Keratinocyte (primary cell): ENCODE results near the gene SIGLEC15. TPM values are rescaled to one million over a fixed set of nuclear protein-coding genes. Genes with fewer than 3 reads are reported as not detected.

Experiments used
- DNase-seq: peaks from one replicate; pipeline ENCODE4 v3.0.0-alpha.2; 2011; ENCODE audit warnings: low read depth, missing footprints, low spot score
- FAIRE-seq: peaks from 2 replicates; lab custom pipeline; 2011; peaks lifted over from hg19 to GRCh38; lab: Jason Lieb, UNC
- H2AFZ ChIP-seq: 2 replicates; pipeline ENCODE4 v1.6.0; 2012; ENCODE audit warnings: low read length, control low read depth, inconsistent platforms; ENCODE audit not compliant: control insufficient read depth
- H3K27ac ChIP-seq: 2 replicates; pipeline ENCODE4 v1.5.1; 2011; ENCODE audit warnings: low read length; ENCODE audit not compliant: control insufficient read depth, insufficient read depth
- H3K27me3 ChIP-seq: 3 replicates; pipeline ENCODE4 v1.6.0; 2011; ENCODE audit warnings: low read length; ENCODE audit not compliant: control insufficient read depth, insufficient read depth; ENCODE audit errors: extremely low read depth
- H3K36me3 ChIP-seq, 2 experiments: 2 replicates in 1 of 2; 3 replicates in 1 of 2; pipeline ENCODE4 v1.5.1; 2011; ENCODE audit warnings: low read length in 2 of 2, mild to moderate bottlenecking in 1 of 2; ENCODE audit not compliant: control insufficient read depth in 2 of 2, insufficient read depth in 2 of 2; ENCODE audit errors: extremely low read depth in 1 of 2
- H3K4me1 ChIP-seq: 3 replicates; pipeline ENCODE4 v1.5.1; 2011; ENCODE audit warnings: low read length; ENCODE audit not compliant: control insufficient read depth, insufficient read depth; ENCODE audit errors: extremely low read depth
- H3K4me2 ChIP-seq: 3 replicates; pipeline ENCODE4 v1.6.0; 2011; ENCODE audit warnings: low read depth, low read length; ENCODE audit not compliant: control insufficient read depth, insufficient read depth; ENCODE audit errors: extremely low read depth
- H3K4me3 ChIP-seq, 3 experiments: fragments of 200-600 bp in 1 of 3; sonication (generic) in 1 of 3; 2 replicates in 2 of 3; 3 replicates in 1 of 3; pipeline ENCODE4 v1.5.1; 2011 to 2016; ENCODE audit warnings: low read length in 3 of 3, mild to moderate bottlenecking in 3 of 3, control low read depth in 2 of 3, inconsistent platforms in 1 of 3, low read depth in 1 of 3, mixed read lengths in 1 of 3, mixed run types in 1 of 3, moderate library complexity in 1 of 3; ENCODE audit not compliant: control insufficient read depth in 2 of 3, insufficient read depth in 2 of 3; ENCODE audit errors: extremely low read depth in 1 of 3
- H3K79me2 ChIP-seq: 2 replicates; pipeline ENCODE4 v1.6.0; 2012; ENCODE audit warnings: low read length; ENCODE audit not compliant: control insufficient read depth, insufficient read depth
- H3K9ac ChIP-seq: 3 replicates; pipeline ENCODE4 v1.6.0; 2011; ENCODE audit warnings: low read length; ENCODE audit not compliant: control insufficient read depth, insufficient read depth; ENCODE audit errors: extremely low read depth
- H3K9me1 ChIP-seq: 3 replicates; pipeline ENCODE4 v1.6.0; 2011; ENCODE audit warnings: low read length; ENCODE audit not compliant: control insufficient read depth, insufficient read depth; ENCODE audit errors: extremely low read depth
- H3K9me3 ChIP-seq: 2 replicates; pipeline ENCODE4 v1.5.1; 2012; ENCODE audit warnings: low read depth, low read length; ENCODE audit not compliant: control insufficient read depth
- H4K20me1 ChIP-seq: 3 replicates; pipeline ENCODE4 v1.6.0; 2011; ENCODE audit warnings: low read length; ENCODE audit not compliant: control insufficient read depth, insufficient read depth; ENCODE audit errors: extremely low read depth
- CTCF ChIP-seq, 3 experiments: IDR thresholded peaks in 1 of 3; conservative IDR thresholded peaks in 1 of 3; optimal IDR thresholded peaks in 1 of 3; 2 replicates in 2 of 3; 3 replicates in 1 of 3; pipeline versions ENCODE3 to v1.5.1; 2011; ENCODE audit warnings: low read length in 3 of 3, mild to moderate bottlenecking in 3 of 3, moderate library complexity in 2 of 3, control low read depth in 1 of 3, inconsistent platforms in 1 of 3; ENCODE audit not compliant: insufficient read depth in 2 of 3; ENCODE audit errors: extremely low read depth in 1 of 3
- EZH2 ChIP-seq: IDR thresholded peaks from one replicate; pipeline ENCODE4 v1.6.1; 2012; ENCODE audit warnings: inconsistent platforms, mild to moderate bottlenecking, low read length, moderate library complexity
- dilution Hi-C: fragments of 300-500 bp; cut with MboI; formaldehyde crosslinking; loops from one replicate; pipeline ENCODE4 v1.7.0; 2020; ENCODE audit warnings: low sequenced_read_pairs; ENCODE audit not compliant: extremely low pct_ligation_motif_present
- polyA plus RNA-seq, 5 experiments: library from polyadenylated mRNA; depleted of rRNA in 3 of 5; stranded (reverse) in 3 of 5; stranded (forward) in 1 of 5; unstranded in 1 of 5; fragments of >200 nt; gene quantifications; 1 replicate in 1 of 5; 2 replicates in 3 of 5; 3 replicates in 1 of 5; pipeline versions ENCODE4 v1.2.1 to v1.2.3, GENCODE V29; 2011 to 2012; ENCODE audit warnings: missing spikeins in 2 of 5, low read depth in 1 of 5, low replicate concordance in 1 of 5

The SIGLEC15 gene
- polyA plus RNA-seq, 1 donor (not counting 4 experiments of a cell fraction or from before 2014, with no cell fraction given) = not detected

- no peak overlapping the region for H3K4me3 ChIP-seq
- FAIRE-seq = no peak
- peaks cover 7 to 9% of the 10 kb centered on the region in 2 experiments for H3K36me3 ChIP-seq
- no peak overlapping the region for H3K9ac ChIP-seq
- no peak overlapping the region for H3K4me2 ChIP-seq
- H4K20me1 ChIP-seq = no peaks in the 10 kb centered on the region
- H3K4me1 ChIP-seq = peaks cover 6% of the 10 kb centered on the region
- no peak overlapping the region for H2AFZ ChIP-seq
- TF ChIP-seq EZH2 = no peak
- no peak for TF ChIP-seq CTCF (optimal IDR thresholded peaks at IDR 0.05 in 1 of 3, IDR thresholded peaks at IDR 0.05 in 1 of 3, conservative IDR thresholded peaks at IDR 0.05 in 1 of 3; ENCODE audit: extremely low read depth in 1 of 3, insufficient read depth in 2 of 3, low read length in 3 of 3)
- dilution Hi-C loops = no loop called here
- no peaks in the 10 kb centered on the region for H3K27me3 ChIP-seq
- no peaks in the 10 kb centered on the region for H3K9me1 ChIP-seq
- H3K27ac ChIP-seq = no peak overlapping the region
- no peak for DNase-seq
- H3K79me2 ChIP-seq = no peaks in the 10 kb centered on the region
- H3K9me3 ChIP-seq = no peaks in the 10 kb centered on the region
Observed at GRCh38 chr18:45876161-45876560, 50.7 kb downstream of the SIGLEC15 start.

DNA sequence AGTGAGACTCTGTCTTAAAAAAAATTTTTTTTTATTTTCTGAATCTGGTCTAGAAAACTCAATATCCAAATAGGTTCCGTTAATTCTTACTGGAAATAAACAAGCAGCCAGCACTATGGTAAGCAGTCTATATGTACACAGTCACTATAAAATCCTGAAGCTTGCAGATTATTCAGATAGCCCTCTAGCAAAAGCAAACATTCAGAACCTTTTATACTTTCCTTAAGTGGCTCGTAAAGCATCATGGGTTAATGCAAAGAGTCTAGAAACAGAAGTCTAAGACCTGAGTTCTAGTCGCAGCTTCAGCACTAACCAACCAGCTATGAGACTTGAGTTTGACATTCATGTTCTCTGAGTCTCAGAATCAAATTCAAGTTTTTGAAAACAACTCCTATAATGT is 51.9 kb downstream of the SIGLEC15 start:
- H4K20me1 ChIP-seq = no peaks in the 10 kb centered on the region
- TF ChIP-seq CTCF (optimal IDR thresholded peaks at IDR 0.05 in 1 of 3, IDR thresholded peaks at IDR 0.05 in 1 of 3, conservative IDR thresholded peaks at IDR 0.05 in 1 of 3; ENCODE audit: extremely low read depth in 1 of 3, insufficient read depth in 2 of 3, low read length in 3 of 3) = no peak
- TF ChIP-seq EZH2 = no peak
- H3K9me1 ChIP-seq = no peaks in the 10 kb centered on the region
- FAIRE-seq (no peak), DNase-seq (no peak)
- H3K4me3 ChIP-seq = no peak overlapping the region
- H3K9me3 ChIP-seq = no peaks in the 10 kb centered on the region
- H3K36me3 ChIP-seq = peaks cover 7 to 12% of the 10 kb centered on the region in 2 experiments
- no peaks in the 10 kb centered on the region for H3K27me3 ChIP-seq
- no peaks in the 10 kb centered on the region for H3K4me1 ChIP-seq
- no peak overlapping the region for H3K9ac ChIP-seq
- H3K27ac ChIP-seq = no peak overlapping the region
- H2AFZ ChIP-seq = no peak overlapping the region
- dilution Hi-C loops = no loop called here
- no peaks in the 10 kb centered on the region for H3K79me2 ChIP-seq
- H3K4me2 ChIP-seq = no peak overlapping the region
